Caco-2 (cell line): ENCODE results near the gene KLHL5. TPM values are rescaled to one million over a fixed set of nuclear protein-coding genes. Genes with fewer than 3 reads are reported as not detected.

Source experiments
- BruUV-seq: library from RNA; stranded (reverse); fragments of 400-500 nt; replicated peaks from 2 replicates; lab custom pipeline; 2021; lab: Mats Ljungman, UMichigan
- CTCF ChIA-PET: fragments of 300-600 bp; sonication (Branson Sonifier 250); formaldehyde crosslinking; loops from one replicate; lab custom pipeline; 2022; ENCODE audit warnings: antibody characterized with exemption; lab: Charles Lee
- POLR2A ChIA-PET: fragments of 300-600 bp; sonication (Branson Sonifier 250); formaldehyde crosslinking; loops from one replicate; lab custom pipeline; 2022; ENCODE audit warnings: antibody characterized with exemption; lab: Charles Lee
- DNase-seq, 2 experiments: peaks; one replicate each; pipeline versions ENCODE4 v3.0.0 to v3.0.0-alpha.2; 2020 to 2022
- H3K27me3 ChIP-seq: replicated peaks from 2 replicates; pipeline ENCODE4 v1.6.0; 2011; ENCODE audit warnings: low read length; ENCODE audit not compliant: control insufficient read depth, insufficient read depth
- H3K36me3 ChIP-seq: 2 replicates; pipeline ENCODE4 v1.5.1; 2011; ENCODE audit warnings: low read length; ENCODE audit not compliant: control insufficient read depth, insufficient read depth
- H3K4me1 ChIP-seq: fragments of 250-450 bp; sonication (Bioruptor Pico); 2 replicates; pipeline ENCODE4 v1.5.1; 2020; ENCODE audit warnings: mild to moderate bottlenecking
- H3K4me3 ChIP-seq: 2 replicates; pipeline ENCODE4 v1.5.1; 2011; ENCODE audit warnings: low read depth, mild to moderate bottlenecking, control low read depth, low read length
- H3K9me3 ChIP-seq: fragments of 250-450 bp; sonication (Bioruptor Pico); 2 replicates; pipeline ENCODE4 v1.5.1; 2020; ENCODE audit warnings: mild to moderate bottlenecking, moderate library complexity
- H3K27ac Mint-ChIP-seq: one replicate; pipeline ENCODE4 v1.8.0; 2022; ENCODE audit warnings: mixed read lengths; ENCODE audit not compliant: unreplicated experiment
- H3K27me3 Mint-ChIP-seq: one replicate; pipeline ENCODE4 v1.8.0; 2022; ENCODE audit warnings: mixed read lengths; ENCODE audit not compliant: insufficient read depth, unreplicated experiment
- H3K36me3 Mint-ChIP-seq: one replicate; pipeline ENCODE4 v1.8.0; 2022; ENCODE audit warnings: mild to moderate bottlenecking, mixed read lengths; ENCODE audit not compliant: insufficient read depth, unreplicated experiment
- H3K4me1 Mint-ChIP-seq: one replicate; pipeline ENCODE4 v1.8.0; 2022; ENCODE audit warnings: low read depth, mixed read lengths; ENCODE audit not compliant: unreplicated experiment
- H3K4me3 Mint-ChIP-seq: one replicate; pipeline ENCODE4 v1.8.0; 2022; ENCODE audit warnings: mild to moderate bottlenecking, moderate library complexity, mixed read lengths; ENCODE audit not compliant: unreplicated experiment
- H3K9me3 Mint-ChIP-seq: one replicate; pipeline ENCODE4 v1.8.0; 2022; ENCODE audit warnings: mixed read lengths; ENCODE audit not compliant: unreplicated experiment
- CTCF ChIP-seq, 2 experiments: fragments of 200-600 bp in 1 of 2; IDR thresholded peaks; 1 replicate in 1 of 2; 2 replicates in 1 of 2; pipeline versions ENCODE4 v1.5.1 to v1.8.0; 2011 to 2022; ENCODE audit warnings: antibody characterized with exemption in 1 of 2, control low read depth in 1 of 2, inconsistent platforms in 1 of 2, low read depth in 1 of 2, low read length in 1 of 2, mild to moderate bottlenecking in 1 of 2, moderate library complexity in 1 of 2; ENCODE audit not compliant: insufficient read depth in 1 of 2, severe bottlenecking in 1 of 2, unreplicated experiment in 1 of 2
- intact Hi-C: fragments of 100-400 bp; cut with micrococcal nuclease; formaldehyde crosslinking; loops from one replicate; pipeline ENCODE4 v1.10.0; 2022; ENCODE audit not compliant: unreplicated experiment
- total RNA-seq: library from RNA; stranded (reverse); gene quantifications from 2 replicates; pipeline ENCODE4 v1.2.3, GENCODE V29; 2022

Gene KLHL5
- total RNA-seq, 1 experiment from 2014 or later, result 96.5 TPM

- peaks cover 7% of the 10 kb centered on the region for H3K4me1 ChIP-seq
- intact Hi-C loops, result loop anchor here (10.0 kb wide), 1 partner anchor 383 kb away; the partner anchor contains the start of gene KLF3
- Mint-ChIP-seq H3K27ac (no peak overlapping the region), H3K36me3 (peaks cover 39% of the 10 kb centered on the region), H3K4me1 (peaks cover 20% of the 10 kb centered on the region), H3K27me3 (no peaks in the 10 kb centered on the region), H3K9me3 (no peaks in the 10 kb centered on the region), H3K4me3 (no peak overlapping the region)
- TF ChIP-seq CTCF (IDR thresholded peaks at IDR 0.05; ENCODE audit: insufficient read depth in 1 of 2, low read depth in 1 of 2, low read length in 1 of 2, severe bottlenecking in 1 of 2, unreplicated experiment in 1 of 2), result no peak
- no peaks in the 10 kb centered on the region for H3K36me3 ChIP-seq
- DNase-seq, result no peak
- ChIA-PET POLR2A (interaction anchor here (0.6 kb wide), 1 partner anchor 141 kb away, joined by 5 read pairs; no protein-coding TSS in a partner anchor), CTCF (interaction anchor here (0.9 kb wide), 1 partner anchor 54 kb away, joined by 3 read pairs; no protein-coding TSS in a partner anchor)
- H3K9me3 ChIP-seq, result no peaks in the 10 kb centered on the region
- BruUV-seq, result no TSS peak
- H3K4me3 ChIP-seq, result no peak overlapping the region
- H3K27me3 ChIP-seq, result no peaks in the 10 kb centered on the region
These were observed 14.4 kb upstream of the KLHL5 start for GRCh38 chr4:39047681-39048080.

- H3K27ac Mint-ChIP-seq, result no peak overlapping the region
- no peaks in the 10 kb centered on the region for H3K27me3 Mint-ChIP-seq
- Histone ChIP-seq H3K9me3 (no peaks in the 10 kb centered on the region), H3K4me3 (no peak overlapping the region), H3K4me1 (peaks cover 5% of the 10 kb centered on the region; the same call in 1 of the 2 replicates), H3K36me3 (no peaks in the 10 kb centered on the region), H3K27me3 (no peaks in the 10 kb centered on the region)
- intact Hi-C loops, result loop anchor here (10.0 kb wide), 1 partner anchor 384 kb away; the partner anchor contains the start of gene KLF3
- TF ChIP-seq CTCF (IDR thresholded peaks at IDR 0.05; ENCODE audit: insufficient read depth in 1 of 2, low read depth in 1 of 2, low read length in 1 of 2, severe bottlenecking in 1 of 2, unreplicated experiment in 1 of 2), result no peak
- no peak for DNase-seq
- peaks cover 34% of the 10 kb centered on the region for H3K36me3 Mint-ChIP-seq
- H3K9me3 Mint-ChIP-seq, result no peaks in the 10 kb centered on the region
- ChIA-PET POLR2A (no interaction called here), CTCF (interaction anchor here (0.9 kb wide), 1 partner anchor 55 kb away, joined by 3 read pairs; no protein-coding TSS in a partner anchor)
- no peak overlapping the region for H3K4me3 Mint-ChIP-seq
- no TSS peak for BruUV-seq
- H3K4me1 Mint-ChIP-seq, result peaks cover 14% of the 10 kb centered on the region
These were observed 13.7 kb upstream of the KLHL5 start for GRCh38 chr4:39048311-39048710.

DNA sequence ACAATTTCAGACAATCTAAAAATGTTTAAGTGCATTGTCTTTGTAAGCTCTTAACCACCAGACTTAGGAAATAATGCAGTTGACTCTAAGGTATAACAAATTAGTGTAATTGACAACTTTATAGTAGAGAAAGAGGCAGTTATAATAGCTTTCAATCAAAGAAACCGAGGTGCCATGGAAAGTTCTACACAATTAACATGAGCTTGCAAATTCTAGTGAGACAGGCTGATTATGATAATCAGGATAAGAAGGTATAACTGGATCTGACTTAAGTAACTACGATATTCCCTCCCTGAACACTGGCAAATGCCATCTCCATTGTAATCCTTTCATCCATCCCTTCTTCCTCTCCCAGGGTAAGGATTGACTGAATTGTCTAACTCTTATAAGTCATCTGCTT lies 11.4 kb upstream of the KLHL5 start:
- TF ChIP-seq CTCF (IDR thresholded peaks at IDR 0.05; ENCODE audit: insufficient read depth in 1 of 2, low read depth in 1 of 2, low read length in 1 of 2, severe bottlenecking in 1 of 2, unreplicated experiment in 1 of 2), result no peak
- Mint-ChIP-seq H3K4me3 (no peak overlapping the region), H3K9me3 (no peaks in the 10 kb centered on the region), H3K27me3 (no peaks in the 10 kb centered on the region), H3K4me1 (peaks cover 7% of the 10 kb centered on the region), H3K27ac (no peak overlapping the region), H3K36me3 (peaks cover 21% of the 10 kb centered on the region)
- ChIA-PET CTCF (no interaction called here), POLR2A (no interaction called here)
- peaks cover 5% of the 10 kb centered on the region; the same call in 1 of the 2 replicates for H3K4me1 ChIP-seq
- BruUV-seq, result no TSS peak
- H3K9me3 ChIP-seq, result no peaks in the 10 kb centered on the region
- no peak for DNase-seq
- no peaks in the 10 kb centered on the region for H3K27me3 ChIP-seq
- H3K4me3 ChIP-seq, result no peak overlapping the region
- H3K36me3 ChIP-seq, result no peaks in the 10 kb centered on the region
- intact Hi-C loops, result no loop called here
